Liver (tissue), 3 donors: ENCODE results near the gene RNF111.

Experiments used
- ATF3 ChIP-seq: IDR thresholded peaks from 2 replicates; pipeline ENCODE4 v1.6.1; 2016; ENCODE audit warnings: antibody characterized with exemption
- CTCF ChIP-seq: fragments of 150-350 bp; IDR thresholded peaks from 2 replicates; pipeline ENCODE4 v1.5.1; 2017; ENCODE audit warnings: improper control_type of control experiment, low read depth, low read length; ENCODE audit not compliant: missing input control
- REST ChIP-seq: IDR thresholded peaks from 2 replicates; pipeline ENCODE4 v1.6.1; 2016; ENCODE audit warnings: antibody characterized with exemption, mild to moderate bottlenecking
- donor health status: healthy.
- donor health status: healthy.

GRCh38 chr15:59124261-59124660 is 136.8 kb downstream of the RNF111 start:
- TF ChIP-seq CTCF (no peak), ATF3 (no peak), REST (no peak)
